ENCODE measurements around the gene CAVIN3.

DNA sequence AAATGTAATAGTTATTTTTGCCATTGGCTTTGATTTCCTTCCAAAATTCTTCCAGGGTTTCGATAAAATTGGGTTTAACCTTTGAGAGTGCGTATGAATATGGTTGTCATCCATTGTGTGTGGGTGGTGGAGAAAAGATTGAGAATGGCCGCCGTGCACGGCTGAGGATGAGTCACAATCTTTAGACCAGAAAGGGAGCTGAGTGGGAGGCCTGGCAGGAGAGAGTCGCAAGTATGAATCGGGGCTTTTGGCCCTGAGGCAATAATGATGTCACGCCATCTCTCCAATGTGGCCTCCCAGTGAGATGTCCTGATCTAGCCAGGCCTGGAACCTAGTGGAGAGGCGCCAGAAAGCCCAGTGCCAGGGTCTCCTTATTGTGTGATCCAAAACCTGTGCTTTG lies 36.9 kb upstream of the CAVIN3 start:
- no peak for TF ChIP-seq TCF4 (CRISPR knock-in tag; IDR thresholded peaks at IDR 0.05; ENCODE audit: borderline replicate concordance)
- no peak for TF ChIP-seq BACH2 (CRISPR knock-in tag; IDR thresholded peaks at IDR 0.05; ENCODE audit: borderline replicate concordance)

Data from SK-N-SH treated with all-trans-retinoic acid at 6 μM for 48 hours (cell line).